ENCODE results near the gene TFCP2. TPM values are rescaled to one million over a fixed set of nuclear protein-coding genes. Genes with fewer than 3 reads are reported as not detected.

Gene TFCP2
- total RNA-seq, 5 donors from 2014 or later (not counting 1 experiment from before 2014, with no cell fraction given), result 26.8 to 31.8 (median 30.0) TPM

- H3K27ac ChIP-seq (ENCODE audit: low read length), result no peak overlapping the region
- no peaks in the 10 kb centered on the region for H3K27me3 ChIP-seq (replicated peaks in 1 of 2; ENCODE audit: control insufficient read depth in 2 of 2, extremely low read depth in 1 of 2, insufficient read depth in 2 of 2, low read length in 1 of 2)
- POLR2A ChIA-PET, result no interaction called here
- peaks cover 0 to 8% of the 10 kb centered on the region in 2 donors for H3K36me3 ChIP-seq (ENCODE audit: control insufficient read depth in 2 of 2, extremely low read depth in 1 of 2, insufficient read depth in 1 of 2, low read length in 1 of 2)
- no peaks in the 10 kb centered on the region for H3K9me3 ChIP-seq
- peaks cover 2 to 14% of the 10 kb centered on the region in 2 experiments for H3K4me1 ChIP-seq (ENCODE audit: control insufficient read depth in 1 of 2, extremely low read depth in 1 of 2, insufficient read depth in 2 of 2, low read length in 2 of 2)
- Mint-ChIP-seq H3K4me3 (no peak overlapping the region), H3K9me3 (no peaks in the 10 kb centered on the region), H3K27ac (peak overlapping the region in 1 of 2 donors; percentile 75), H3K4me1 (peaks cover 7 to 21% (median 13%) of the 10 kb centered on the region in 3 donors), H3K36me3 (peaks cover 7% of the 10 kb centered on the region), H3K27me3 (no peaks in the 10 kb centered on the region)
- CTCF ChIA-PET, result no interaction called here
- DNase-seq (no peak), ATAC-seq (replicated peaks in 1 of 4) (no peak)
- no peak overlapping the region for H3K4me3 ChIP-seq (ENCODE audit: control insufficient read depth in 1 of 2, extremely low read depth in 1 of 2, low read length in 1 of 2)
- 84% methylated on average over 3 of the region's 10 CpGs for WGBS (ENCODE audit: insufficient coverage)
Observed at GRCh38 chr12:51199366-51199945, 26.5 kb upstream of the TFCP2 start.

GRCh38 chr12:51198568-51199365 lies 25.8 kb upstream of the TFCP2 start:
- H3K36me3 ChIP-seq (ENCODE audit: control insufficient read depth in 2 of 2, extremely low read depth in 1 of 2, insufficient read depth in 1 of 2, low read length in 1 of 2), result peaks cover 0 to 8% of the 10 kb centered on the region in 2 donors
- ATAC-seq (replicated peaks in 1 of 4), result no peak
- peaks cover 7 to 21% (median 11%) of the 10 kb centered on the region in 3 donors for H3K4me1 Mint-ChIP-seq
- H3K27me3 ChIP-seq (replicated peaks in 1 of 2; ENCODE audit: control insufficient read depth in 2 of 2, extremely low read depth in 1 of 2, insufficient read depth in 2 of 2, low read length in 1 of 2), result no peaks in the 10 kb centered on the region
- peaks cover 6% of the 10 kb centered on the region for H3K36me3 Mint-ChIP-seq
- DNase-seq, result no peak
- no peaks in the 10 kb centered on the region for H3K9me3 Mint-ChIP-seq
- no peaks in the 10 kb centered on the region for H3K9me3 ChIP-seq
- H3K4me3 ChIP-seq (ENCODE audit: control insufficient read depth in 1 of 2, extremely low read depth in 1 of 2, low read length in 1 of 2), result no peak overlapping the region
- WGBS (ENCODE audit: insufficient coverage), result 91% methylated on average over 9 of the region's 16 CpGs
- ChIA-PET POLR2A (no interaction called here), CTCF (no interaction called here)
- no peak overlapping the region for H3K27ac ChIP-seq (ENCODE audit: low read length)
- peak overlapping the region in 1 of 2 donors; percentile 27 for H3K27ac Mint-ChIP-seq
- H3K4me3 Mint-ChIP-seq, result no peak overlapping the region
- no peaks in the 10 kb centered on the region for H3K27me3 Mint-ChIP-seq
- H3K4me1 ChIP-seq (ENCODE audit: control insufficient read depth in 1 of 2, extremely low read depth in 1 of 2, insufficient read depth in 2 of 2, low read length in 2 of 2), result peaks cover 2 to 12% of the 10 kb centered on the region in 2 experiments

- Mint-ChIP-seq H3K4me1 (peaks cover 0 to 13% (median 3%) of the 10 kb centered on the region in 3 donors), H3K36me3 (no peaks in the 10 kb centered on the region), H3K9me3 (no peaks in the 10 kb centered on the region), H3K4me3 (no peak overlapping the region), H3K27ac (peak overlapping the region in 1 of 2 donors; percentile 27), H3K27me3 (no peaks in the 10 kb centered on the region)
- Histone ChIP-seq H3K36me3 (ENCODE audit: control insufficient read depth in 2 of 2, extremely low read depth in 1 of 2, insufficient read depth in 1 of 2, low read length in 1 of 2) (peaks cover 0 to 8% of the 10 kb centered on the region in 2 donors), H3K4me3 (ENCODE audit: control insufficient read depth in 1 of 2, extremely low read depth in 1 of 2, low read length in 1 of 2) (no peak overlapping the region), H3K27ac (ENCODE audit: low read length) (no peak overlapping the region), H3K27me3 (replicated peaks in 1 of 2; ENCODE audit: control insufficient read depth in 2 of 2, extremely low read depth in 1 of 2, insufficient read depth in 2 of 2, low read length in 1 of 2) (no peaks in the 10 kb centered on the region), H3K4me1 (ENCODE audit: control insufficient read depth in 1 of 2, extremely low read depth in 1 of 2, insufficient read depth in 2 of 2, low read length in 2 of 2) (peaks cover 0 to 5% of the 10 kb centered on the region in 2 experiments), H3K9me3 (no peaks in the 10 kb centered on the region)
- no peak for DNase-seq
- ChIA-PET CTCF (no interaction called here), POLR2A (no interaction called here)
- 95% methylated on average over 28 of the region's 38 CpGs for WGBS (ENCODE audit: insufficient coverage)
- ATAC-seq (replicated peaks in 1 of 4), result no peak
Observed at GRCh38 chr12:51197736-51198567, 25.0 kb upstream of the TFCP2 start.

- Mint-ChIP-seq H3K9me3 (no peaks in the 10 kb centered on the region), H3K4me3 (no peak overlapping the region), H3K36me3 (peaks cover 8% of the 10 kb centered on the region), H3K4me1 (peaks cover 0 to 6% (median 0%) of the 10 kb centered on the region in 3 donors), H3K27me3 (no peaks in the 10 kb centered on the region), H3K27ac (no peak overlapping the region)
- Histone ChIP-seq H3K27ac (ENCODE audit: low read length) (no peak overlapping the region), H3K4me3 (ENCODE audit: control insufficient read depth in 1 of 2, extremely low read depth in 1 of 2, low read length in 1 of 2) (no peak overlapping the region), H3K4me1 (ENCODE audit: control insufficient read depth in 1 of 2, extremely low read depth in 1 of 2, insufficient read depth in 2 of 2, low read length in 2 of 2) (no peaks in the 10 kb centered on the region), H3K27me3 (replicated peaks in 1 of 2; ENCODE audit: control insufficient read depth in 2 of 2, extremely low read depth in 1 of 2, insufficient read depth in 2 of 2, low read length in 1 of 2) (no peaks in the 10 kb centered on the region), H3K9me3 (no peaks in the 10 kb centered on the region), H3K36me3 (ENCODE audit: control insufficient read depth in 2 of 2, extremely low read depth in 1 of 2, insufficient read depth in 1 of 2, low read length in 1 of 2) (peaks cover 0 to 10% of the 10 kb centered on the region in 2 donors)
- ATAC-seq (replicated peaks in 1 of 4) (no peak), DNase-seq (no peak)
- WGBS (ENCODE audit: insufficient coverage), result 95% methylated on average over 9 of the region's 9 CpGs
- ChIA-PET CTCF (no interaction called here), POLR2A (no interaction called here)
Observed at GRCh38 chr12:51196547-51196946, 23.6 kb upstream of the TFCP2 start.

GRCh38 chr12:51195841-51196240 lies 22.9 kb upstream of the TFCP2 start:
- peaks cover 0 to 16% of the 10 kb centered on the region in 2 donors for H3K36me3 ChIP-seq (ENCODE audit: control insufficient read depth in 2 of 2, extremely low read depth in 1 of 2, insufficient read depth in 1 of 2, low read length in 1 of 2)
- H3K9me3 ChIP-seq, result no peaks in the 10 kb centered on the region
- 87% methylated on average over 3 of the region's 7 CpGs for WGBS (ENCODE audit: insufficient coverage)
- no peak overlapping the region for H3K4me3 ChIP-seq (ENCODE audit: control insufficient read depth in 1 of 2, extremely low read depth in 1 of 2, low read length in 1 of 2)
- H3K27ac ChIP-seq (ENCODE audit: low read length), result no peak overlapping the region
- Mint-ChIP-seq H3K4me1 (peaks cover 0 to under 1% (median 0%) of the 10 kb centered on the region in 3 donors), H3K4me3 (no peak overlapping the region), H3K36me3 (peaks cover 15% of the 10 kb centered on the region), H3K27ac (no peak overlapping the region), H3K9me3 (no peaks in the 10 kb centered on the region), H3K27me3 (no peaks in the 10 kb centered on the region)
- CTCF ChIA-PET, result no interaction called here
- no peaks in the 10 kb centered on the region for H3K4me1 ChIP-seq (ENCODE audit: control insufficient read depth in 1 of 2, extremely low read depth in 1 of 2, insufficient read depth in 2 of 2, low read length in 2 of 2)
- ATAC-seq (replicated peaks in 1 of 4) (no peak), DNase-seq (no peak)
- no peaks in the 10 kb centered on the region for H3K27me3 ChIP-seq (replicated peaks in 1 of 2; ENCODE audit: control insufficient read depth in 2 of 2, extremely low read depth in 1 of 2, insufficient read depth in 2 of 2, low read length in 1 of 2)
- POLR2A ChIA-PET, result no interaction called here

GRCh38 chr12:51192284-51192671 lies 19.3 kb upstream of the TFCP2 start:
- POLR2A ChIA-PET, result interaction anchor here in 1 of 2 donors (0.7 kb wide), 1 partner anchor 147 kb away, joined by 9 read pairs; no protein-coding TSS in a partner anchor
- no peak overlapping the region for H3K4me3 Mint-ChIP-seq

More at GRCh38 chr12:51192284-51192671, 19.3 kb upstream of the TFCP2 start:
- Histone ChIP-seq H3K9me3 (no peaks in the 10 kb centered on the region), H3K27ac (ENCODE audit: low read length) (no peak overlapping the region), H3K4me3 (ENCODE audit: control insufficient read depth in 1 of 2, extremely low read depth in 1 of 2, low read length in 1 of 2) (no peak overlapping the region), H3K36me3 (ENCODE audit: control insufficient read depth in 2 of 2, extremely low read depth in 1 of 2, insufficient read depth in 1 of 2, low read length in 1 of 2) (peaks cover 0 to 14% of the 10 kb centered on the region in 2 donors), H3K4me1 (ENCODE audit: control insufficient read depth in 1 of 2, extremely low read depth in 1 of 2, insufficient read depth in 2 of 2, low read length in 2 of 2) (no peaks in the 10 kb centered on the region), H3K27me3 (replicated peaks in 1 of 2; ENCODE audit: control insufficient read depth in 2 of 2, extremely low read depth in 1 of 2, insufficient read depth in 2 of 2, low read length in 1 of 2) (no peaks in the 10 kb centered on the region)
- ATAC-seq (replicated peaks in 1 of 4) (no peak), DNase-seq (no peak)
- no peaks in the 10 kb centered on the region for H3K27me3 Mint-ChIP-seq
- peaks cover 0 to under 1% (median 0%) of the 10 kb centered on the region in 3 donors for H3K4me1 Mint-ChIP-seq
- WGBS (ENCODE audit: insufficient coverage), result 87% methylated on average over 4 of the region's 5 CpGs
- peaks cover 21% of the 10 kb centered on the region for H3K36me3 Mint-ChIP-seq
- H3K27ac Mint-ChIP-seq, result no peak overlapping the region
- CTCF ChIA-PET, result no interaction called here
- H3K9me3 Mint-ChIP-seq, result no peaks in the 10 kb centered on the region
